CD4-positive, alpha-beta T cell treated with Interleukin-2 at 100 ng/mL for 4 hours (primary cell): ENCODE measurements around the gene ILDR1.
"Not testable (repeated sequence)": the region's sequence is repeated elsewhere in the genome, so short reads cannot be mapped to it uniquely, and the experiment has no call there.

Experiments
- DNase-seq: peaks from one replicate; pipeline ENCODE4 v3.0.0-alpha.2; 2020; ENCODE audit warnings: low spot score

The ILDR1 gene

GRCh38 chr3:122021811-122022401, at the start of gene ILDR1:
TSS of gene ILDR1 (minus strand) at chr3:122022247. CDS start at chr3:122022077, 170 bp downstream.
- no peak for DNase-seq

GRCh38 chr3:122067588-122068240, 45.7 kb upstream of the ILDR1 start:
- no peak for DNase-seq

- no peak for DNase-seq
Measured at GRCh38 chr3:122067214-122067550, 45.1 kb upstream of the ILDR1 start.

GRCh38 chr3:122066331-122067213, 44.5 kb upstream of the ILDR1 start:
- no peak for DNase-seq

GRCh38 chr3:122064326-122064725, 42.3 kb upstream of the ILDR1 start:
- no peak for DNase-seq

- no peak for DNase-seq
Measured at GRCh38 chr3:122063908-122064307, 41.9 kb upstream of the ILDR1 start.

- no peak for DNase-seq
Measured at GRCh38 chr3:122060040-122060698, 38.1 kb upstream of the ILDR1 start.

GRCh38 chr3:122058294-122058693, 36.2 kb upstream of the ILDR1 start:
- no peak for DNase-seq

- no peak for DNase-seq
Measured at GRCh38 chr3:122057671-122058070, 35.6 kb upstream of the ILDR1 start.

GRCh38 chr3:122055215-122055614, 33.2 kb upstream of the ILDR1 start, which contains the start of gene CD86:
TSS of gene CD86 (plus strand) at chr3:122055362. CDS start at chr3:122055490, 128 bp downstream.
- DNase-seq: no peak

GRCh38 chr3:122052968-122053367, 30.9 kb upstream of the ILDR1 start:
- DNase-seq: no peak

- DNase-seq: not testable (repeated sequence)
Measured at GRCh38 chr3:122047773-122048172, 25.7 kb upstream of the ILDR1 start.

GRCh38 chr3:122047296-122047695, 25.2 kb upstream of the ILDR1 start:
- not testable (repeated sequence) for DNase-seq

GRCh38 chr3:122033023-122033422, 11.0 kb upstream of the ILDR1 start:
- DNase-seq: no peak

- DNase-seq: no peak
Measured at GRCh38 chr3:122032531-122032930, 10.5 kb upstream of the ILDR1 start.

GRCh38 chr3:122031123-122031468, 9.0 kb upstream of the ILDR1 start:
- DNase-seq: no peak

- peak; percentile 11 for DNase-seq
Measured at GRCh38 chr3:122030381-122031122, 8.5 kb upstream of the ILDR1 start.

GRCh38 chr3:122025296-122025695, 3.2 kb upstream of the ILDR1 start:
- no peak for DNase-seq

- no peak for DNase-seq
Measured at GRCh38 chr3:122024800-122025199, 2.8 kb upstream of the ILDR1 start.

- DNase-seq: no peak
Measured at GRCh38 chr3:122023335-122023910, 1.4 kb upstream of the ILDR1 start.

GRCh38 chr3:122021037-122021436, 1.0 kb downstream of the ILDR1 start:
- no peak for DNase-seq
